Thoracic aorta (tissue), 2 donors: ENCODE data around the gene METTL17. TPM values are rescaled to one million over a fixed set of nuclear protein-coding genes. Genes with fewer than 3 reads are reported as not detected.
"Not testable (repeated sequence)": the region's sequence is repeated elsewhere in the genome, so short reads cannot be mapped to it uniquely, and the experiment has no call there.

ENCODE experiments used
- ATAC-seq: fragments of 150-250 bp; one replicate; pipeline ENCODE4 v1.8.0; 2017; ENCODE audit warnings: low read depth; ENCODE audit not compliant: insufficient number of reproducible peaks, low FRiP score
- DNase-seq: peaks from one replicate; pipeline ENCODE4 v3.0.0-alpha.2; 2020; ENCODE audit warnings: low spot score
- H3K27ac ChIP-seq, 2 donors: fragments of 200-600 bp; sonication (generic); 1 replicate in 1 of 2; 2 replicates in 1 of 2; pipeline ENCODE4 v1.5.1; 2016; ENCODE audit warnings: mild to moderate bottlenecking in 2 of 2, moderate library complexity in 2 of 2
- H3K27me3 ChIP-seq: fragments of 200-600 bp; sonication (generic); replicated peaks from 2 replicates; pipeline ENCODE4 v1.6.0; 2016; ENCODE audit warnings: mild to moderate bottlenecking; ENCODE audit not compliant: insufficient read depth
- H3K36me3 ChIP-seq: fragments of 200-600 bp; sonication (generic); one replicate; pipeline ENCODE4 v1.5.1; 2016
- H3K4me1 ChIP-seq, 2 donors: fragments of 200-600 bp; sonication (generic); 1 replicate in 1 of 2; 2 replicates in 1 of 2; pipeline versions ENCODE4 v1.5.1 to v1.6.0; 2016; ENCODE audit warnings: low read depth in 2 of 2, mild to moderate bottlenecking in 1 of 2; ENCODE audit not compliant: control insufficient read depth in 1 of 2
- H3K4me3 ChIP-seq: fragments of 200-600 bp; sonication (generic); 2 replicates; pipeline ENCODE4 v1.5.1; 2016; ENCODE audit warnings: mild to moderate bottlenecking
- H3K9me3 ChIP-seq: fragments of 200-600 bp; sonication (generic); 2 replicates; pipeline ENCODE4 v1.5.1; 2016
- CTCF ChIP-seq: fragments of 200-600 bp; sonication (generic); IDR thresholded peaks from one replicate; pipeline ENCODE4 v1.5.1; 2019; ENCODE audit warnings: antibody characterized with exemption
- total RNA-seq, 2 donors: library from RNA; depleted of rRNA; stranded (reverse); fragments of >200 nt; gene quantifications; one replicate each; pipeline versions ENCODE4 v1.1.0 to v1.2.3, GENCODE V29; 2016

The METTL17 gene
- total RNA-seq, 2 donors from 2014 or later: 94.8 to 141 TPM

GRCh38 chr14:21003788-21004346, 14.1 kb downstream of the METTL17 start:
- no peak for TF ChIP-seq CTCF
- no peak overlapping the region for H3K27ac ChIP-seq
- no peak for DNase-seq
- H3K4me1 ChIP-seq: peaks cover 0 to 4% of the 10 kb centered on the region in 2 donors
- no peaks in the 10 kb centered on the region for H3K9me3 ChIP-seq
- no peaks in the 10 kb centered on the region for H3K27me3 ChIP-seq
- no peak overlapping the region for H3K4me3 ChIP-seq
- ATAC-seq: no peak
- H3K36me3 ChIP-seq: no peaks in the 10 kb centered on the region

- H3K9me3 ChIP-seq, ATAC-seq, DNase-seq, H3K4me3 ChIP-seq, H3K27ac ChIP-seq, H3K27me3 ChIP-seq, H3K4me1 ChIP-seq, H3K36me3 ChIP-seq: not testable (repeated sequence)
Measured at GRCh38 chr14:21009721-21010120, 19.9 kb downstream of the METTL17 start.

GRCh38 chr14:21011136-21011535, 21.4 kb downstream of the METTL17 start:
- no peak overlapping the region for H3K27ac ChIP-seq
- no peaks in the 10 kb centered on the region for H3K36me3 ChIP-seq
- H3K4me1 ChIP-seq: no peaks in the 10 kb centered on the region
- no peak for DNase-seq
- H3K27me3 ChIP-seq: no peaks in the 10 kb centered on the region
- H3K4me3 ChIP-seq: no peak overlapping the region
- ATAC-seq: no peak
- TF ChIP-seq CTCF: no peak
- H3K9me3 ChIP-seq: no peaks in the 10 kb centered on the region

- Histone ChIP-seq H3K9me3 (no peaks in the 10 kb centered on the region), H3K4me3 (no peak overlapping the region), H3K27me3 (no peaks in the 10 kb centered on the region), H3K36me3 (peaks cover 24% of the 10 kb centered on the region), H3K27ac (no peak overlapping the region), H3K4me1 (no peaks in the 10 kb centered on the region)
- peak; percentile 47 for DNase-seq
- peak; percentile 88 for ATAC-seq
- peak; percentile 95 for TF ChIP-seq CTCF
Measured at GRCh38 chr14:21014761-21015190, 25.0 kb downstream of the METTL17 start.

- DNase-seq: no peak
- no peaks in the 10 kb centered on the region for H3K4me1 ChIP-seq
- TF ChIP-seq CTCF: no peak
- H3K9me3 ChIP-seq: no peaks in the 10 kb centered on the region
- ATAC-seq: no peak
- H3K27ac ChIP-seq: no peak overlapping the region
- no peaks in the 10 kb centered on the region for H3K27me3 ChIP-seq
- H3K4me3 ChIP-seq: no peak overlapping the region
- peaks cover 24% of the 10 kb centered on the region for H3K36me3 ChIP-seq
Measured at GRCh38 chr14:21015312-21015711, 25.5 kb downstream of the METTL17 start.
